Dermis microvascular lymphatic vessel endothelial cell (primary cell): ENCODE measurements around the gene PDHX. TPM values are rescaled to one million over a fixed set of nuclear protein-coding genes. Genes with fewer than 3 reads are reported as not detected.
"Not testable (repeated sequence)": the region's sequence is repeated elsewhere in the genome, so short reads cannot be mapped to it uniquely, and the experiment has no call there.

ENCODE experiments used
- DNase-seq, 2 donors: peaks; one replicate each; pipeline versions ENCODE4 v3.0.0 to v3.0.0-alpha.2; 2010; ENCODE audit warnings: low read depth in 2 of 2
- total RNA-seq: library from RNA; depleted of rRNA; stranded (reverse); fragments of >200 nt; gene quantifications from 2 replicates; pipeline ENCODE4 v1.2.1, GENCODE V29; 2014

Gene PDHX
- total RNA-seq, 1 donor from 2014 or later: 15.4 TPM

DNA sequence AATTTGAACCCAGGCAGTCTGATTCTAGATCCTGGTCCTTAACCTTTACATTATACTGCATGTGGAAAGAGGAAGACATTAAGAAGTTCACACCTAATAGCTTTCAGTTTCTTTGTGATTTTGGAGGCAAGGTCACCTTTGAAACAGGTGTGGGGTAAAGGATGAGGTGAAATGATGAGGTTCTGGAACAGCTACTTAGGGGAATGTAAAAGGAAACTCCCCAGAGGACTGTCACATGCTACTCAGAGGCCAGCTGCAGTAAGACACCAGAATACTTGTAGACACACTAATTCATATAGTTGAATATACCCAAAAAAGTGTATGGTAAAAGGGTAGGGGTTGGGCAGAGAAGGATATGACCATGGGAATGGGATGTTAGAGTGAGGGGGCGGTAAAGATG, 5.6 kb upstream of the PDHX start:
- DNase-seq: no peak

DNA sequence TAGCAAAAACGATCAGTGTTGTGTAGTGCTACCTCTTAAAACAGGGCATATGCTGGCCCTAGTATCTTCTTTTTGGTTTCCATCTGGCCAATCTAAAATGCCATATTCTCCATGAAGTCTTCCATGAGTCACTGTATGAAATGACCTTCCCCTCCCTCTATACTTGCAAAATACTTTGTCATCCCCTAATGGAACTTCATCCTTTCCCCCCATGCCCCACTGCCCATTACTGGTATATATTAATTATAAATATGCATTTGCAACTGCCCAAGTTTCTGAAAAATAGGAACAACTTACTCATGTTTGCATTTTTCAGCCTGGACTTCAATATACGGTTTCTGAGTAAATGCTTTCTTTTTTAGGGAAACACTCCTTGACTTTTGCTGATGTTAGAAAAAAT, 4.7 kb upstream of the PDHX start:
- DNase-seq: no peak

DNA sequence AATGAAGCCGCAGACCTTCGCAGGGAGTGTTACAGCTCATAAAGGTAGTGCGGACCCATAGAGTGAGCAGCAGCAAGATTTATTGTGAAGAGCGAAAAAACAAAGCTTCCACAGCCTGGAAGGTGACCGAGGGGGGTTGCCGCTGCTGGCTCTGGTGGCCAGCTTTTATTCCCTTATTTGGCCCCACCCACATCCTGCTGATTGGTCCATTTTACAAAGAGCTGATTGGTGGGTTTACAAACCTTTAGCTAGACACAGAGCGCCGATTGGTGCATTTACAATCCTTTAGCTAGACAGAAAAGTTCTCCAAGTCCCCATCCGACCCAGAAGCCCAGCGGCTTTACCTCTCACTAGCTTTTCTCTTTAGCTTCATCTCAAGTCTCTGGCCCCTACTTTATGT, 2.9 kb upstream of the PDHX start:
- not testable (repeated sequence) for DNase-seq

GRCh38 chr11:34915136-34916014, 1.0 kb upstream of the PDHX start:
- no peak for DNase-seq

DNA sequence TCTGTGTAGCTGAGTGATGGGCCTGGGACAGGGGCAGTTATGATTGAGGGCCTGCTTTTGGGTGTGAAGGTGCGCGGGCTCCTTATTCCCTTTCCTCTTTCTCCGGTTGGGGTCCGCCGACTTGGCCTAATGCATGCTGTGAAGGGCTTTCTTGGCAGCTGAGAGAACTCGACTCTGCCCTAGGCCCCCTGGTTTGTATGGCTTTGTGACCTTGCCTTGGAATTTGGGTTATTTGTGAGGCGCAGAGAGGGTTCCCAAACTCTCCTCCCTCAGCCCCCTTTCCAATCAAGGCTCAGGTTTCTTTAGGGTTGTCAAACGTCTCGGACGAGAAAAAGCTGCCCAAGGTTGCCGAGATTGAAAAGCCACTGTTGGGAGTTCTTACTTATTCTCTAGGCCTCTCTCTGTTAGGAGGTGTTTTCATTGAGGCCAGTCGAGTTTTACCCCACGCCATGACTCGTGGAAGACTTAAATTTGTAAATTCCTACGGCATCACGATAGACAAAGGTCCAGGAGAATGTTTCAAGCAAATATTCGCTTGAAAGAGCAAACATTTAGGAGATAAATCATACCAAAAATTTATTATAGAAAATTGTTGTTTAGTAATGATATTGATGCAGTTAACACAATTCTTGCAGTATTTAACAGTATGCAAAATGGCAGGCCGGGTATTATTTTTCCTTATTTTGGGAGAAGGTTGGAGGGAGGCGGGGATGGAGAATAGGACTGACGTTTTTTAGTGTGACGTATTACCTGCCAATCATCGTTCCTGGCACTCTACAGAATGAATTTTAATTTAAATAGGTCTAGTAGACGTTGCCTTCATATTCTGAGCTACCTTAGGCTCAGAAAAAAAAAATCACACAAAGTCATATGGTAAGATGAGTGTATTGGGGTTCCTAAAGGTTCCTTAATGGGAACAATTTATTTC, 689 bp downstream of the PDHX start:
- no peak for DNase-seq

GRCh38 chr11:34921156-34921555, 4.7 kb downstream of the PDHX start:
- no peak for DNase-seq

DNA sequence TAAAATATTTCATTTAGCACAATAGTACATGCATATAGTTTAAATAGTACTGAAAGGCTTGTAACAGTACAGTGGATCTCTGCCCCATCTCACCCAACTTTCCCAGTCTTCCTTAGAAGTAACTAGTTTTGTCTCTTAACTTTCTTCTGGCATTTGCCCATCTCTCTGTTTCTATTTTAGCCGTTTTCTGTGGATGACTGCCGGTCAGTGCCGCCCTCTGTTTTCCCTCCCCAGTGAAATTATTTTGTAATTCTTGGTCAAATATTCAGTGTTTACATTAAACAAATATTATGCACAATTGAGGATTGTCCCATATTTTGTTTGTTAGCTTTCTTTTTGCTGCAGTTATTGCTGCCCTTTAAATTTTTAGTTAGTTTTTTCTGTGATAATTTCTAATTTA, 8.3 kb downstream of the PDHX start:
- no peak for DNase-seq

- peak; percentile 43 to 52 for DNase-seq
Observed at GRCh38 chr11:34926101-34926830, 9.8 kb downstream of the PDHX start.

DNA sequence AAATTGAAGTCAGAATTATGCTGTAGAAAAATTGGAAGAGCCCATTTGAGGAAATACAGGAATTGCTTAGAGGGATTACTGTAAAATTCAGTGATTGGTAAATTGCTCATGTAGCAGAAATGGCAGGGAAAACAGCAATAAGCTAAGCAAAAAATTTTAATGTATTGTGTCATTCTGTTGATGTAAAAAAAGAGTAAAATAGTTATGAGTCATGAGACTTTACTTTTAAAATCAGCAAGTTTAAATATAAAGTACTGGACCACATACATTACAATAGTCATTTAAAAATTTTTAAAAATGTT, 10.4 kb downstream of the PDHX start:
- no peak for DNase-seq

- no peak for DNase-seq
Observed at GRCh38 chr11:34928268-34928959, 12.0 kb downstream of the PDHX start.

DNA sequence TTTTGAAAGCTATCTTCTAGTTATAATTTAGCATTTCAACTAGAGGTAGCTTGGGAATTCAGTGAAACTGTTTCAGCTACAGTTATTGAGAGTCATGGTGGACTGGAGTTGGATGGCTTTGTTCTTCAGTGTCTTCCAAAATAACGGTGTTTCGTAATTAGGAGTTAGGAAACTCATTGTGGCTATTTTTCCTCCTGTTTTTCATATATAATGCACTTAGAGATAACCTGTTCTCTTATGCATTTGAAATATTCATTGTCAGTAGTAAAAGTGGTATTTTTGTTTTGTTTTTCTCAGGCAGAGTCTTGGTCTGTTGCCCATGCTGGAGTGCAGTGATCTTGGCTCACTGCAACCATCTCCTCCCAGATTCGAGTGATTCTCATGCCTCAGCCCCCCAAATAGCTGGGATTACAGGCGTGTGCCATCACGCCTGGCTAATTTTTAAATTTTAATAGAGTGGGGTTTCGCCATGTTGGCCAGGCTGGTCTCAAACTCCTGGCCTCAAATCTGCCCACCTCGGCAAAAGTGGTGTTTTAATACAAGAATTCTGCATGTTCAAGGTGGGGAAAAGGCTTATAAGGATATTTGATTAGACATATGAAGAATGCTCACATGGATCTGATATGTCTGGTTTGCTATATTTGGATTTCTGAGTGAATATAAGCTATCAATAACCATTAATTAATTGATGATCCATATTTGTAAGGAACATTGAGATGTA, 12.7 kb downstream of the PDHX start:
- DNase-seq: no peak

GRCh38 chr11:34929794-34930763, 13.7 kb downstream of the PDHX start:
- DNase-seq: no peak

DNA sequence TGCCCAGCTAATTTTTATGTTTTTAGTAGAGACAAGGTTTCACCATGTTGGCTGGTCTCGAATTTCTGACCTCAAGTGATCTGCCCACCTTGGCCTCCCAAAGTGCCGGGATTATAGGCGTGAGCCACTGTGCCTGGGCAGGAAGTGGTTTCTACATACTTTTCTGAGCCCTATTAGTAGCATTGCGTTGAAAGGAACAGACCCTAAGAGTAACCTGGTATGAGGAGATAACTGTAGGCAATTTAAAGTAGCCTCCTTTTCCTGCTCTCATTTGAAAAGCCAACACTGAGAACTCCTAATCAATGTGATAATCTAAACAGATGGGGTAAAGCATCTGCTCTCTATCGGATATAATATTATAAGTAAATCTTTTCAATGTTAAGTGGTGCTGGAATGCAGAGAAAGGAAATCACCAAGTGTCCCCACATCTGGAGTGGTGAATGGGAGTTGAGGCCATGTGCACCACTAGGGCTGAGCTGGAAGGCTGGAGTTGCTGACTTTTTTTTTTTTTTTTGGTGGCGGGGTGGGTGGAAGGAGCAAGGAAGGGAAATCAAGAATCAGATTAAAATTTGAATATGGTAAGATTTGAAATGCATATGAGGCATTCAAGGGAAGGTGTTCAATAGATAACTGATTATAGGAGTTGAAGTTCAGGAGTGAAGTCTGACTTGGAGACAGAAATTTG, 20.7 kb downstream of the PDHX start:
- DNase-seq: no peak

DNA sequence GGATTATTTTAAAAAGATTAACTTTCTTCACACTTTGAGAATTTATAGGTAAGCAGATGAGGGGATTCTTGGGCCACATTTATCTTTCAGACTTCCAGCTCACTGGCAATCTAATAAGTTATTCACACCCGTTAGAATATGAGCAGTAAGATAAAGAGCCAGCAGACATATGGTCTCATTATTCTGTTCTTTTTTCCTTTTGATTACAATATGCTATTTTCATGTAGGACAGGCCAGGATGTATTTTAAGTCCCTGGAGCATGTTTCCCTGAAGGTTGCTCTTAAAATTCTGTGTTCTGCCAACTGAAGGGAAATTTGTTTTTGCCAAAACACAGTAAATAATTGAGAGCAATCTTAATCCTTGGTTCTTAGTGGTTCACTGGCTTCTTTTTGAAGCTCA, 22.2 kb downstream of the PDHX start:
- DNase-seq: no peak

DNA sequence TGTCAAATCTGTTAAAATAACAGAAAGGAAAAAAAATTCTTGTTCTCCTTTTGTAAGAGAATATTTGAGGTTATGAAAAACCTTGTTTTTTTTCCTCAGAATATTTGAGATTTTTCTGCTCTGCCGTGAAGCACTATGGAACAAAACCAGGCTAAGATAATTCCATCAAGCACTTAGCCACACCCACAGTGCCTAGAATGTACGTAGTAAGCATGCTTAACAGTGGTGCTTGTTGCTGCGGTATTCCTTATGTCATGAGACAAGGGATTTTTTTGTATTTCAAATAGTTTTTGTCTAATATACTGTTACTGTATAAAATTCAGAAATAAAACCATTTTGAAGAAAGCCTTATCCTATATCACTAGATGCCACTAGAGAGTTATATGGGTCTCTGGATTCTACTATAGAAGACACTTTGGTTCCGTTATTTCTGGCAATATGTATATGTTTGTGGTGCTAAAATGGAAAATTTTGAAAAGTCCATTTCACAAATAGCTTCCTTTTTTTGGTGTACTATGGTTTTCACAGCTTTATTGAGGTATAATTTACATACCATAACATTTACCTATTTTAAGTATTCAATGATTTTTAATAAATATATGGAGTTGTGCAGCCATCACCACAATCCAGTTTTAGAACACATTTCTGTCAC, 23.7 kb downstream of the PDHX start:
- DNase-seq: no peak

GRCh38 chr11:34941688-34942087, 25.3 kb downstream of the PDHX start:
- no peak for DNase-seq

DNA sequence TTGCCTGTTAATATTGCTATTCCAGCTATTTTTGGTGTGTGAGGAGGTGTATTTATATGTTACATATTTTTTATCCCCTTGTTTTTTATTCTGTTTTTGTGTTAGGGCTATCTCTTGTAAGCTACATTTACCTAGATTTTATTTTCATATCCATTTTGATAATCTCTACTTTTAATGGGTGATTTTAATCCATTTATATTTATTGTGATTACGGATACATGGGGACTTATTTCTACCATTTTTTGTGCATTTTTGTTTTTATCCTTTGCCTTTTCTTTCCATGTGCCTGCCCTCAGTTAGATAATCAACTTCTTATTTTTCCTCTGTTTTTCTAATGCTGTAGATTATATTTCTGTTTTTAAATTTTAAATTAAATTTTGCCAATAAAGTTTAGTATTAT, 28.3 kb downstream of the PDHX start:
- no peak for DNase-seq

DNA sequence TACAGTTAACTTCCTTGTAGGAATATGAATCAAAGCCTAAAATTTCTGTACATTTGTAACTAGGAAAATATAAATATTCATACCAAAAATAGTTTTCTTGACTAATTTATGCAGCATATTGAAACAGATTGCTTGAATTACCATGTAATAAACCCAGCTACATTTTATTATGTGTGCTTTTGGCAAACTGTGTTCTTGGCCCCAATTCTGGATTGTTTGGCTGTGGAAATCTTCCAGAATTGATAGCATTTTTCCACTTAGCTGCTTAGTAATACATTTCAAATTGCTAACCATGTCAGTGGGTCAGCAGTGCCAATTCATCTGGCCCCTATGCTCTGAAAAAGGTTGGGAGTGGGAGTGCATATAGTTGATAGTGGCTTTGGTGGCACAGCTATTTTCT, 32.3 kb downstream of the PDHX start:
- peak in 1 of 2 donors; percentile 18 for DNase-seq
